OCI-LY7 (cell line): Measurements from ENCODE around the gene CMIP. TPM values are rescaled to one million over a fixed set of nuclear protein-coding genes. Genes with fewer than 3 reads are reported as not detected.

ENCODE experiments used
- BruUV-seq: library from RNA; stranded (reverse); fragments of 400-500 nt; replicated peaks from 2 replicates; lab custom pipeline; 2021; lab: Mats Ljungman, UMichigan
- CTCF ChIA-PET: fragments of 300-600 bp; sonication (Branson Sonifier 250); formaldehyde crosslinking; loops from one replicate; lab custom pipeline; 2022; ENCODE audit warnings: antibody characterized with exemption; ENCODE audit not compliant: unreplicated experiment; lab: Charles Lee
- POLR2A ChIA-PET: fragments of 300-600 bp; sonication (Branson Sonifier 250); formaldehyde crosslinking; loops from one replicate; lab custom pipeline; 2022; ENCODE audit warnings: antibody characterized with exemption; lab: Charles Lee
- DNase-seq: peaks from one replicate; pipeline ENCODE4 v3.0.0-alpha.2; 2015; ENCODE audit warnings: low spot score
- H2AFZ ChIP-seq: fragments of 200-600 bp; sonication (generic), shearing (Covaris generic); 2 replicates; pipeline ENCODE4 v1.6.1; 2014; ENCODE audit warnings: mild to moderate bottlenecking, antibody characterized with exemption, low read length, moderate library complexity
- H3K27ac ChIP-seq: fragments of 200-600 bp; sonication (generic); 2 replicates; pipeline ENCODE4 v1.5.1; 2014; ENCODE audit warnings: mixed run types, low read depth, mild to moderate bottlenecking, moderate library complexity, low read length, inconsistent platforms; ENCODE audit not compliant: poor library complexity, severe bottlenecking
- H3K36me3 ChIP-seq: fragments of 200-600 bp; sonication (generic); 2 replicates; pipeline ENCODE4 v1.6.1; 2014; ENCODE audit warnings: mild to moderate bottlenecking, antibody characterized with exemption, low read length, moderate library complexity, mixed read lengths; ENCODE audit not compliant: insufficient read depth
- H3K4me1 ChIP-seq: fragments of 200-600 bp; sonication (generic); 2 replicates; pipeline ENCODE4 v1.5.1; 2014; ENCODE audit warnings: mild to moderate bottlenecking, low read length; ENCODE audit not compliant: insufficient read depth, poor library complexity, severe bottlenecking
- H3K4me2 ChIP-seq: fragments of 200-600 bp; sonication (generic); 2 replicates; pipeline ENCODE4 v1.6.1; 2014; ENCODE audit warnings: mild to moderate bottlenecking, low read length
- H3K4me3 ChIP-seq: fragments of 200-600 bp; sonication (generic); 2 replicates; pipeline ENCODE4 v1.5.1; 2014; ENCODE audit warnings: mild to moderate bottlenecking, low read depth, low read length; ENCODE audit not compliant: poor library complexity, severe bottlenecking
- H3K79me2 ChIP-seq: fragments of 200-600 bp; sonication (generic); 2 replicates; pipeline ENCODE4 v1.6.1; 2016; ENCODE audit warnings: low read depth, mild to moderate bottlenecking, low read length, moderate library complexity, mixed read lengths; ENCODE audit not compliant: insufficient read depth
- H3K9me2 ChIP-seq: fragments of 200-600 bp; sonication (generic); 2 replicates; pipeline ENCODE4 v1.6.1; 2016; ENCODE audit warnings: mild to moderate bottlenecking, low read length, mixed read lengths; ENCODE audit not compliant: insufficient read depth
- H3K9me3 ChIP-seq: fragments of 200-600 bp; sonication (generic); 2 replicates; pipeline ENCODE4 v1.6.1; 2014; ENCODE audit warnings: mild to moderate bottlenecking, mixed run types, low read length, mixed read lengths
- H4K20me1 ChIP-seq: fragments of 200-600 bp; sonication (generic); 2 replicates; pipeline ENCODE4 v1.6.1; 2014; ENCODE audit warnings: mild to moderate bottlenecking, antibody characterized with exemption, low read length, moderate library complexity, mixed read lengths; ENCODE audit not compliant: insufficient read depth
- CTCF ChIP-seq: fragments of 200-600 bp; sonication (generic); conservative IDR thresholded peaks from 2 replicates; pipeline ENCODE4 v1.5.1; 2014; ENCODE audit warnings: mild to moderate bottlenecking, antibody characterized with exemption, low read length, moderate library complexity, mixed read lengths
- EZH2phosphoT487 ChIP-seq: fragments of 200-600 bp; sonication (generic); IDR thresholded peaks from 2 replicates; pipeline ENCODE4 v1.6.1; 2018; ENCODE audit warnings: low read depth, borderline replicate concordance, mild to moderate bottlenecking, mixed run types, antibody characterized with exemption, low read length, moderate library complexity, mixed read lengths
- intact Hi-C: fragments of 100-400 bp; cut with micrococcal nuclease; formaldehyde crosslinking; loops from one replicate; pipeline ENCODE4 v1.10.0; 2022; ENCODE audit not compliant: unreplicated experiment
- total RNA-seq, 2 experiments: library from RNA; depleted of rRNA in 1 of 2; stranded (reverse); fragments of >200 nt in 1 of 2; shearing (Covaris generic) in 1 of 2; gene quantifications; 2 replicates each; pipeline ENCODE4 v1.2.3, GENCODE V29; 2014 to 2022

The CMIP gene
- total RNA-seq, 2 experiments from 2014 or later = 15.4 to 70.3 TPM

DNA sequence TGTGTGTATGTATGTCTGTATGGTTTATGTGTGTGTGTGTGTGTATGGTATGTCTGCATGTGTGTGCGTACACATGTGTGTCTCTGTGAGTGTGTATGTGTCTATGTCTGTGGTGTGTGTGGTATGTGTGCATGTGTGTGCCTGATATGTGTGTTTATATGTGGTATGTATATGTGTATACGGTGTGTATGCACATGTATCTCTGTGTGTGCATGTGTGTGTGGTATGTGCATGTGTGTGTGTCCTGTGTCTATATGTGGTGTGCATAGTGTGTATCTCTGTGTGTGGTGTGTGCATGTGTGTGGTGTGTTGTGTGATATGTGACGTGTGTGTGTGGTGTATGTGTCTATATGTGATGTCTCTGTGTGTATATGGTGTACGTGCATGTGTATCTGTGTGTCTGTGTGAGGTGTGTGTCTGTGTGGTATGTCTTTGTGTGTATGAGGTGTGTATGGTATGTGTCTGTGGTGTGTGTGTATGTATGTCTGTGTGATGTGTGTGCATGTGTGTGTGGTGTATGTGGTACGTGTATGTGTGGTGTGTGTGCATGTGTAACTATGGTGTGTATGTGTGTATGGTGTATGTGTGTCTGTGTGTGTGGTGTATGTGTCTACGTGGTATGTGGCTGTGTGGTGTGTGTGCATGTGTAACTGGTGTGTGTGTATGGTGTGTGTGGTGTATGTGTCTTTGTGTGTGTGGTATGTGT, 170.2 kb downstream of the CMIP start:
- POLR2A ChIA-PET = no interaction called here
- no peaks in the 10 kb centered on the region for H3K9me3 ChIP-seq
- CTCF ChIA-PET = no interaction called here
- DNase-seq = no peak
- intact Hi-C loops = no loop called here
- H3K4me2 ChIP-seq = no peak overlapping the region
- H3K36me3 ChIP-seq = peaks cover 5% of the 10 kb centered on the region; the same call in 1 of the 2 replicates
- no TSS peak for BruUV-seq
- no peak overlapping the region for H3K4me3 ChIP-seq
- H3K27ac ChIP-seq = no peak overlapping the region
- peaks cover 26% of the 10 kb centered on the region for H3K4me1 ChIP-seq
- no peaks in the 10 kb centered on the region for H4K20me1 ChIP-seq
- no peaks in the 10 kb centered on the region for H3K79me2 ChIP-seq
- no peak for TF ChIP-seq CTCF
- no peak for TF ChIP-seq EZH2phosphoT487
- H2AFZ ChIP-seq = no peak overlapping the region
- no peaks in the 10 kb centered on the region for H3K9me2 ChIP-seq

DNA sequence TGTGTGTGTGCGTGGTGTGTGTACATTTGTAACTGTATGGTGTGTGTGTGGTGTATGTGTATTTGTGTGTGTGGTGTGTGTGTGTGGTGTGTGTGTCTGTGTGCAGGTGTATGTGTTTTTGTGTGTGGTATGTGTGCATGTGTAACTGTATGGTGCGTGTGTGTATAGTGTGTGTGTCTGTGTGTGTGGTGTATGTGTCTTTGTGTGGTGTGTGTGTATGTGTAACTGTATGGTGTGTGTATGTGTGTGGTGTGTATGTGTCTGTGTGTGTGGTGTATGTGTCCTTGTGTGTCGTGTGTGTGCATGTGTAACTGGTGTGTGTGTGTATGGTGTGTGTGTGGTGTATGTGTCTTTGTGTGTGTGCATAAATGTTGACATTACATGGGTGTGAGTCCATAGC, 170.8 kb downstream of the CMIP start:
- CTCF ChIA-PET = no interaction called here
- H3K27ac ChIP-seq = no peak overlapping the region
- H3K79me2 ChIP-seq = no peaks in the 10 kb centered on the region
- POLR2A ChIA-PET = interaction anchor here (0.6 to 0.7 kb wide), 2 partner anchors 102 to 1147 kb away, joined by 3 to 4 read pairs; no protein-coding TSS in a partner anchor
- H3K4me2 ChIP-seq = no peak overlapping the region
- H2AFZ ChIP-seq = no peak overlapping the region
- DNase-seq = no peak
- peaks cover 20% of the 10 kb centered on the region for H3K4me1 ChIP-seq
- BruUV-seq = no TSS peak
- no peak for TF ChIP-seq EZH2phosphoT487
- TF ChIP-seq CTCF = no peak
- no peaks in the 10 kb centered on the region for H4K20me1 ChIP-seq
- H3K9me2 ChIP-seq = no peaks in the 10 kb centered on the region
- no peak overlapping the region for H3K4me3 ChIP-seq
- peaks cover 3% of the 10 kb centered on the region; the same call in 1 of the 2 replicates for H3K36me3 ChIP-seq
- intact Hi-C loops = no loop called here
- H3K9me3 ChIP-seq = no peaks in the 10 kb centered on the region

DNA sequence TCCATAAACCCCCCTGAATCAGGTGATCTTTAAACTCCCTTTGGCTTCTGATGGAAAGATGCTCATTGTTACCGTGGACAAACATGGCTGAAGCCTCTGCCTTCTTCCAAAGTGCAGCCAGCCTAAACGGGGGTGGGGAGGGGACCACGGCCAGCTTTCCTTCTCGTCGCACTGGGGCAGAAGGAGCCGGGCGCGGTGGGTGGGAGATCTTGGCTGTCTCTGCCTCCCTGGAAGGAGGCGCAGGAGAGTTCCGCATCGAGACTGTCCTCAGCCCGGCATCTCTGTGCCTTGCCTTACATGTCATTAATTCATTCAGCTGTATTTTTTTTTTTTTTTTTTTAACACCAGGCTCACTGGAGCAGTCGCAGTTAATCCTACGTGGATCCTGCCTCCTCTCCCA, 171.2 kb downstream of the CMIP start:
- DNase-seq = no peak
- H3K79me2 ChIP-seq = no peaks in the 10 kb centered on the region
- BruUV-seq = no TSS peak
- no peak overlapping the region for H2AFZ ChIP-seq
- no peaks in the 10 kb centered on the region for H3K36me3 ChIP-seq
- H3K27ac ChIP-seq = no peak overlapping the region
- H3K9me2 ChIP-seq = no peaks in the 10 kb centered on the region
- POLR2A ChIA-PET = interaction anchor here (0.6 to 1.5 kb wide), 3 partner anchors 102 to 1146 kb away, joined by 3 to 4 read pairs (median 3); no protein-coding TSS in a partner anchor
- H4K20me1 ChIP-seq = no peaks in the 10 kb centered on the region
- CTCF ChIA-PET = interaction anchor here (1.0 kb wide), 1 partner anchor 165 kb away, joined by 4 read pairs; no protein-coding TSS in a partner anchor
- peak overlapping the region; percentile 50; the same call in 1 of the 2 replicates for H3K4me2 ChIP-seq
- no peaks in the 10 kb centered on the region for H3K9me3 ChIP-seq
- H3K4me1 ChIP-seq = peaks cover 20% of the 10 kb centered on the region
- intact Hi-C loops = no loop called here
- H3K4me3 ChIP-seq = no peak overlapping the region
- no peak for TF ChIP-seq EZH2phosphoT487
- no peak for TF ChIP-seq CTCF
